HEK293 (cell line): ENCODE data around the gene BHLHE23.

ENCODE experiments used
- CTCF ChIA-PET: fragments of 350-600 bp; formaldehyde crosslinking; extraction: SDS; loops from one replicate; lab custom pipeline; 2021; ENCODE audit warnings: antibody characterized with exemption; lab: Yijun Ruan, JAX
- POLR2A ChIA-PET: fragments of 300-600 bp; formaldehyde crosslinking; extraction: SDS; loops from one replicate; lab custom pipeline; 2020; ENCODE audit warnings: antibody characterized with exemption, inconsistent platforms; lab: Yijun Ruan, JAX
- H3K27ac ChIP-seq: fragments of 200-500 bp; sonication (Bioruptor generic); 2 replicates; pipeline ENCODE4 v1.5.1; 2014; ENCODE audit warnings: low read depth, low read length, control low read depth, inconsistent platforms; ENCODE audit errors: extremely low read depth
- H3K36me3 ChIP-seq, 2 experiments: fragments of 200-500 bp in 1 of 2; sonication (Bioruptor generic) in 1 of 2; 1 replicate in 1 of 2; 2 replicates in 1 of 2; pipeline ENCODE4 v1.5.1; 2014 to 2017; ENCODE audit warnings: inconsistent platforms in 2 of 2, low read length in 2 of 2; ENCODE audit not compliant: control insufficient read depth in 2 of 2, insufficient read depth in 1 of 2
- H3K4me1 ChIP-seq: fragments of 200-500 bp; sonication (Bioruptor generic); 2 replicates; pipeline ENCODE4 v1.5.1; 2014; ENCODE audit warnings: mild to moderate bottlenecking, low read length, inconsistent platforms; ENCODE audit not compliant: control insufficient read depth, insufficient read depth
- H3K4me3 ChIP-seq: 2 replicates; pipeline ENCODE4 v1.5.1; 2011; ENCODE audit warnings: low read depth, mild to moderate bottlenecking, control low read depth, low read length, moderate library complexity
- H3K9me3 ChIP-seq: fragments of 200-500 bp; sonication (Bioruptor generic); 2 replicates; pipeline ENCODE4 v1.5.1; 2014; ENCODE audit warnings: low read depth, low read length, inconsistent platforms; ENCODE audit not compliant: control insufficient read depth, insufficient read depth
- MZF1 ChIP-seq: fragments of 450-650 bp; formaldehyde crosslinking; IDR thresholded peaks from 2 replicates; pipeline ENCODE4 v1.5.1; 2017; ENCODE audit warnings: missing biosample characterization, missing genetic modification characterization, borderline replicate concordance
- SP7 ChIP-seq: fragments of 450-650 bp; formaldehyde crosslinking; IDR thresholded peaks from 2 replicates; pipeline ENCODE4 v1.5.1; 2016; ENCODE audit warnings: missing biosample characterization, missing genetic modification characterization
- ZNF133 ChIP-seq: fragments of 450-650 bp; formaldehyde crosslinking; IDR thresholded peaks from 2 replicates; pipeline ENCODE4 v1.5.1; 2016; ENCODE audit warnings: missing biosample characterization, missing genetic modification characterization
- ZNF2 ChIP-seq: fragments of 450-650 bp; formaldehyde crosslinking; IDR thresholded peaks from 2 replicates; pipeline ENCODE4 v1.5.1; 2016; ENCODE audit warnings: missing biosample characterization, missing genetic modification characterization
- ZNF223 ChIP-seq: fragments of 450-650 bp; formaldehyde crosslinking; IDR thresholded peaks from 2 replicates; pipeline ENCODE4 v1.5.1; 2016; ENCODE audit warnings: missing biosample characterization, missing genetic modification characterization
- ZNF433 ChIP-seq: fragments of 450-650 bp; formaldehyde crosslinking; IDR thresholded peaks from 2 replicates; pipeline ENCODE4 v1.5.1; 2016; ENCODE audit warnings: missing biosample characterization, missing genetic modification characterization, low read depth
- ZNF488 ChIP-seq: fragments of 450-650 bp; formaldehyde crosslinking; IDR thresholded peaks from 2 replicates; pipeline ENCODE4 v1.5.1; 2016; ENCODE audit warnings: missing biosample characterization, missing genetic modification characterization
- ZNF513 ChIP-seq: fragments of 450-650 bp; IDR thresholded peaks from 2 replicates; pipeline ENCODE4 v1.5.1; 2018; ENCODE audit warnings: missing biosample characterization, missing genetic modification characterization
- ZNF548 ChIP-seq: fragments of 450-650 bp; formaldehyde crosslinking; IDR thresholded peaks from 2 replicates; pipeline ENCODE4 v1.5.1; 2016; ENCODE audit warnings: missing biosample characterization, missing genetic modification characterization
- ZNF747 ChIP-seq: fragments of 450-650 bp; formaldehyde crosslinking; IDR thresholded peaks from 2 replicates; pipeline ENCODE4 v1.5.1; 2016; ENCODE audit warnings: missing biosample characterization, missing genetic modification characterization
- TF ChIP-seq, protein P1 (sequence below): fragments of 450-650 bp; formaldehyde crosslinking; IDR thresholded peaks from 2 replicates; pipeline ENCODE4 v1.5.1; 2016; ENCODE audit warnings: missing biosample characterization, missing genetic modification characterization
- TF ChIP-seq, protein P2 (sequence below): fragments of 450-650 bp; formaldehyde crosslinking; IDR thresholded peaks from 2 replicates; pipeline ENCODE4 v1.5.1; 2017; ENCODE audit warnings: missing biosample characterization, missing genetic modification characterization

Gene BHLHE23

GRCh38 chr20:63049191-63049518, 42.4 kb upstream of the BHLHE23 start:
- Histone ChIP-seq H3K9me3 (no peaks in the 10 kb centered on the region), H3K4me1 (no peaks in the 10 kb centered on the region), H3K27ac (no peak overlapping the region), H3K4me3 (no peak overlapping the region), H3K36me3 (no peaks in the 10 kb centered on the region)
- no peak for TF ChIP-seq ZNF2
- no peak for TF ChIP-seq ZNF747 (tag by site-specific recombination)
- no peak for TF ChIP-seq ZNF548 (tag by site-specific recombination)
- TF ChIP-seq ZNF433 (tag by site-specific recombination): no peak
- TF ChIP-seq, protein P1, sequence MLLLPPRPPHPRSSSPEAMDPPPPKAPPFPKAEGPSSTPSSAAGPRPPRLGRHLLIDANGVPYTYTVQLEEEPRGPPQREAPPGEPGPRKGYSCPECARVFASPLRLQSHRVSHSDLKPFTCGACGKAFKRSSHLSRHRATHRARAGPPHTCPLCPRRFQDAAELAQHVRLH (tag by site-specific recombination): no peak
- peak; percentile 75 for TF ChIP-seq ZNF513
- ChIA-PET CTCF (no interaction called here), POLR2A (no interaction called here)

GRCh38 chr20:63048516-63049190, 41.9 kb upstream of the BHLHE23 start:
- ChIA-PET CTCF (no interaction called here), POLR2A (no interaction called here)
- Histone ChIP-seq H3K36me3 (no peaks in the 10 kb centered on the region), H3K9me3 (no peaks in the 10 kb centered on the region), H3K27ac (no peak overlapping the region), H3K4me3 (no peak overlapping the region), H3K4me1 (no peaks in the 10 kb centered on the region)
- TF ChIP-seq SP7: no peak
- TF ChIP-seq ZNF513: peak; percentile 57; the same call in 1 of the 2 replicates

- H3K27ac ChIP-seq: no peak overlapping the region
- ChIA-PET CTCF (interaction anchor here (2.5 kb wide), 1 partner anchor 8 kb away, joined by 14 read pairs; no protein-coding TSS in a partner anchor), POLR2A (no interaction called here)
- no peaks in the 10 kb centered on the region for H3K4me1 ChIP-seq
- no peaks in the 10 kb centered on the region for H3K9me3 ChIP-seq
- no peak for TF ChIP-seq ZNF223 (tag by site-specific recombination)
- TF ChIP-seq, protein P2, sequence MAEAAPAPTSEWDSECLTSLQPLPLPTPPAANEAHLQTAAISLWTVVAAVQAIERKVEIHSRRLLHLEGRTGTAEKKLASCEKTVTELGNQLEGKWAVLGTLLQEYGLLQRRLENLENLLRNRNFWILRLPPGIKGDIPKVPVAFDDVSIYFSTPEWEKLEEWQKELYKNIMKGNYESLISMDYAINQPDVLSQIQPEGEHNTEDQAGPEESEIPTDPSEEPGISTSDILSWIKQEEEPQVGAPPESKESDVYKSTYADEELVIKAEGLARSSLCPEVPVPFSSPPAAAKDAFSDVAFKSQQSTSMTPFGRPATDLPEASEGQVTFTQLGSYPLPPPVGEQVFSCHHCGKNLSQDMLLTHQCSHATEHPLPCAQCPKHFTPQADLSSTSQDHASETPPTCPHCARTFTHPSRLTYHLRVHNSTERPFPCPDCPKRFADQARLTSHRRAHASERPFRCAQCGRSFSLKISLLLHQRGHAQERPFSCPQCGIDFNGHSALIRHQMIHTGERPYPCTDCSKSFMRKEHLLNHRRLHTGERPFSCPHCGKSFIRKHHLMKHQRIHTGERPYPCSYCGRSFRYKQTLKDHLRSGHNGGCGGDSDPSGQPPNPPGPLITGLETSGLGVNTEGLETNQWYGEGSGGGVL (tag by site-specific recombination): no peak
- TF ChIP-seq MZF1 (tag by site-specific recombination): no peak
- TF ChIP-seq ZNF133 (tag by site-specific recombination): no peak
- TF ChIP-seq ZNF488 (tag by site-specific recombination): no peak
- H3K4me3 ChIP-seq: no peak overlapping the region
- H3K36me3 ChIP-seq: no peaks in the 10 kb centered on the region
Observed at GRCh38 chr20:63047946-63048345, 41.2 kb upstream of the BHLHE23 start.
